ENCODE data around the gene TTC3.

TTC3 gene

DNA sequence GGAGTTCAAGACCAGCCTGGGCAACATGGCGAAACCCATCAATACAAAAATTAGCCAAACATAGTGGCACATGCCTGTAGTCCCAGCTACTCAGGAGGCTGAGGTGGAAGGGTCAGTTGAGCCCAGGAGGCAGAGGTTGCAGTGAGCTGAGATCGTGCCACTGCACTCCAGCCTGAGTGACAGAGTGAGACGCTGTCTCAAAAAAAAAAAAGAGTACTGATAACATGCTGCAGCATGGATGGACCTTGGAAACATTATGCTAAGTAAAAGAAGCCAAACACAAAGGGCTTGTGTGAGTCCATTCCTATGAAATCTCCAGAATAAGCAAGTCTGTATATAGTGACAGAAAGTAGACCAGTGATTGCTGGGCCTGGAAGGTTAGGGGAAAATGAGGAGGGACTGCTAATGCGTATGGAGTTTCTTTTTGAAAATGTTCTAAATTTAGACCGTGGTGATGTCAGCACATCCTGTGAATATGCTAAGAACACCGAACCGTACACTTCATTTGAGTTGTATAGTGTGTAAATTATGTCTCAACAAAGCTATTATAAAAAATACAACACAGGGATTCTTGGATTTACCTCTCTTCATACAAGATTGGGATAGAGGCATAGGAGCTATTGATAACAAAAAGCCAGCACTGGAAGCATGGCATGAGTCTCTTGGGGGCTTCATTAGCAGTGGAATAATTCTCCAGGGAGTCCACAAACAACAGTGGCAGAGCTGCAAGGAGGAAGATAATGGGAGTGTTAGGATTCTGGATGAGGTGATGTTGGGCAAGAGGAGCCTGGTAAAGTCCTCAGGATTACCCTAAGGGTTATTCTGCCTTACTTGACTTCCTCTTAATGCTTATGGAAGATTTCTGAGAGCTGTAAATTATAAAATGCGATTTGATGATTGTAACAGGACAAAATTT is 73.5 kb downstream of the TTC3 start:
- no peak for DNase-seq (ENCODE audit: low read depth in 3 of 3)

DNA sequence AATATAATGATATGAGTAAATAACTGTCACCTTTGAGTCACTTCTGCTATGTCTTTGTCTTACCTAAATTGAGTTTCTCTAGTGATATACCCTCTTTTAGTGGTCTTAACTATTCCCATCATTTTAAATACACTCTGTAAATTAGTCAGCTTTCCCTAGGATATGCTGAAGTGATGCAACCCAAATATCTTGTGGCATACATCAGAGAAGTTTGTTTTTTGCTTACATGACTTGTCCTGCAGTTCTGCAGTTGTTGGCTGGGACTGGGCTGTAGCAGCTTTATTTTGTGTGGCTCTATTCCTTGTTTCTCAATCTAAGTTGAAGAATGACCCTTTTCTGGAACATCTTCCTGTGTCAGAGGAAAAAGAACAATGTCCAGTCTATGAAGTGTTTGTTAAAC is 76.4 kb downstream of the TTC3 start:
- DNase-seq (ENCODE audit: low read depth in 3 of 3): no peak

DNA sequence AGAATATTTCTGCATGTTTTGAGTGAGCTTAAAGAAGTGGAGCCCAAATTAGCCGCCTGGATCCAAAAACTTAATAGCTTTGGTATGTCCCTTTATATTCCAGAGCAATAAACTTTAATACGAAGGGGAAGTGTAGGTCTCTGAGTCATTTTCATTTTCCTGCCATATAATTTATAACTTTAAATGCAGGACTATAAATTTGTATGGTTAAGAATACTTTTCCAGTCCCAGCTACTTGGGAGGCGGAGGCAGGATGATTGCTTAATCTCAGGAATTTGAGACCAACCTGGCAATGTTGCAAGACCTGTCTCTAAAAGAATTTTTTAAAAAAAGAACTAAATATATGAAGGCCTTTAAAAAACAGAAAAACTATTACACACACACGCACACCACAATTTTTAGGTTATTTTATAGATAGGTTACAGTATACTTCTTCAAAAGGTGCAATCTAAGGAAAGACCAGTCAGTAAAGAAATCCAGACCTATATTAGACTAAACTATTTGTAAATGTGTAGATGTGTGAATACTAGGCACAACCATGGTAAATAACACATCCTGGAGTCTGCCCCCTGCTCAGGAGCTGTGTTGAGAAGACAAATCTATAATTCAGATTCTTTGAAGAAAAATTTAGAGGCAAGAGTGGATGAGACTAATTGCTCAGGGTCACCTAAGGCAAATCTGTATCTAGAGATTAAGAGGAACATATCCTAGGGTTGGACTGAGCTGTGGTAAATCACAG is 80.3 kb downstream of the TTC3 start:
- DNase-seq (ENCODE audit: low read depth in 3 of 3): no peak

DNA sequence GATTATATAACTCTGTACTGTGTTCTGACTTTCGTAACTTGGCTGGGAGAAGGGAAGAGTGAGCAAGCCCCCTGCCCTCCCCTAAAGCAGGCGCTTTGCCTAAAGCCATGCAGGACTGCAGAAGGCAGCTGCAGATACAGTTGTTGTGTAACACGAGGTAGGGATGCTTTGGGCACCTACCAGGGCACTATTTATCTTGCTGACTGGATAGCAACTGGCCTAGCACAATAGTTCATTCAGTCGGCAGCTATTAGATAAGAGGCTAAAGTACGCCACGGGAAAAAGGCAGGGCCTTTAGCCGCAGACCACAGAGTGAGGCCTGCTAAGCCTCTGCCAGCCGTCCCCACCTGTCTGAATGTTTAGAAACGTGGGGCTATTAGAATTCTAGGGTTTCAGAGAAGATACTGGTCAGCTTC is 80.9 kb downstream of the TTC3 start:
- DNase-seq (ENCODE audit: low read depth in 3 of 3): no peak

DNA sequence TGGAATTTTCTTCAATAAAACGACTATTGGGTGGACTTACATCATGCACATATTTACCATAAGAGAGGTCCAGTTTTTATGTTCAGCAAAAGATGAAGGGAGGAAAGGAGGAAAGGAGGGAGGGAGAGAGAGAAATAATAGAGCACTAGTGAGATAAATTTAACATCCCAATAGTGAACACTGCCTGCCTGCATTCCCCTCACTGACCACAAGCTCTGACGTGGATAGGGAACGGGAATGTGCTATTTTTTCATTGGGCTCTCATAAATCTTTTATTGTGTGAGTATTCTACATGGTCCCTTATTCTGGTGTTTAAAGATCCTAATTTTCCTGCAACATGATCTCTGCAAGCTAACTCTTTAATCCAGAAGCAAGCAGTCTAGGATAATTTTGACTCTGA is 82.1 kb downstream of the TTC3 start:
- no peak for DNase-seq (ENCODE audit: low read depth in 3 of 3)

DNA sequence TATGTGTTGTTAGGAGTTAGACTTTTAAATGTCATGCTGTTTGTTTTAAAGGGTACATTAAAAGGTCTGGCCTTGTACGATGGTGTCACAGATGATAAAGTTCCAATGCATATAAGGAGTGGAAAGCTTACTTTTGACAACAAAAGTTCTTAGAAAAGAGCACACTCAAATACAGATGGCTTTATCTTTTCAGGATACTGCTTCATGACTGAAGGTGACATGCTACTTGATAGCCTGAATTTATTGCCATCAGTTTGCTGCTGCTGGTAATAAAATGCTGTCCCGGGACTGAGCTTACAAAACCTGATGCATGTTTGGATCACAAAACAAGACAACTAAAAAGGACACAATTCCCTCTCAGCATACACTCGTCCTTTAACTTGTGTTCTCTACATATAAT is 84.9 kb downstream of the TTC3 start:
- DNase-seq (ENCODE audit: low read depth in 3 of 3): no peak

DNA sequence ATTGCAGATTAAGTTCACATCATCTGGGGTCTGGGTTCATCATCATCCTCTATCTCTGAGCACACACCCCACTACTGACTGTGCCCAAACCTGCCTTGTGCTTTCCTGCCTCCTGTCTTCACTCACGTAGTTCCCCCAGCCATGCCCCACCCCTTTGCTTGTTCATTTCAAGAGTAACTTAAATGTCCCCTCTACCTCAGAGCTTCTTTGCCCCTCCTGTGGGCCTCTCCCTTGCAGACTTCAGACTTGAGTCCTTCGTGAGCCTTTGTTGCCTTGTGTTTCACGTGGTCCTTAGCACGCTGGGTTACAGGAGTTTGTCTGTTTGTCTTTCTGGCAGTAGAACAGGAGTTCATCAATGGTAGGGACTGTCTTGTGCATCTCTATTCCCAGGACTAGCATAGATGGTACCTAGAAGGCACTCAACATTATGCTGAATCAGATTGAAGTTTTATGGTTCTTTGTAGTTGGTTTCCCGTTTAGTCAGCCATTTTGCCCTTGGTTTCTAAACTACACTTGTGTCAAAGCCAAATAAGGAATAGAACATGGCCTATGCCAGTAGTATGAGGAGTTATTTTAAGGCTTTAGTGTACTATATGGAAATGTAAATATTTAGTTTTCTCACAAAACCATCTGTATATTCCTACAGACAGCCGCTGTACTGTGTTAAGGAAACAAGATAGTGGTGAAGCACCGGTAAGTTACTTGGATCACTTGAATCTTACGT is 86.2 kb downstream of the TTC3 start:
- DNase-seq (ENCODE audit: low read depth in 3 of 3): no peak

DNA sequence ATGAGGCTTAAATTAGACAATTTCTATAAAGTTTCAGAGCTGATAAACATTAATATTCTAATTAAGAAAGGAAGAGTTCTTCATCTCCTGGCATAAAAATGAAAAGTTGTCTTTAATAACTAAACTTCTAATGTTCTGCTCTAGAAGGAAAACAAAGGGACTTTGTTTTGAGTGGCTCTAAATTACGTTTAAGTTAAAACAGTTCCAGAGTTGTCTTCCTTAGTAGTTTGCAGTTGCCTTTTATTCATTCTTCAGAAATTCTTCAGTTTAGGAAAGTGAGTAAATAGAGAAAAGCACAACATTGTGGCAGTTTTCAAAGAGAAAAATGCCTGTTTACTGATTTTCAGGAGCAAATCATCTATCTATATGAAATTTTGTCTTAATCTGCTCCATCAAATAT is 86.9 kb downstream of the TTC3 start:
- no peak for DNase-seq (ENCODE audit: low read depth in 3 of 3)

DNA sequence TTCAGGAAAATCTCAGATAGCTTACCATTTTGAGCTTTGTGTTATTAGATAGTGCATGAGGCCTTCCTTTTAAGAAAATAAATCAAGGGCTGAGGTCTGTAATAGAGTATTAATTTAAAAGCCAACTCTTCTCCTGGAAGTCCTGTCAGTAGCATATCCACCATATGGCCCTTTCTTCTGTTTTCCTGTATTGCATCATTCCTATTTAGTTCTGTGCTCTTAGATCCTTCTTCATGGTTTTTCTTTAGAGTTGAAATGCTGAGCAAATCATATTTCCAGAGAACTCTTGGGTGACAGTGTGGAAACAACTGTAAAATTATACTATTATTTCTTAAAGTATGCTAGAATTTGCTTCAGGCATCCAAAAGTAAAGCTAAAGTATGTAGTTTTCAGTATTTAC is 91.7 kb downstream of the TTC3 start:
- DNase-seq (ENCODE audit: low read depth in 3 of 3): no peak

DNA sequence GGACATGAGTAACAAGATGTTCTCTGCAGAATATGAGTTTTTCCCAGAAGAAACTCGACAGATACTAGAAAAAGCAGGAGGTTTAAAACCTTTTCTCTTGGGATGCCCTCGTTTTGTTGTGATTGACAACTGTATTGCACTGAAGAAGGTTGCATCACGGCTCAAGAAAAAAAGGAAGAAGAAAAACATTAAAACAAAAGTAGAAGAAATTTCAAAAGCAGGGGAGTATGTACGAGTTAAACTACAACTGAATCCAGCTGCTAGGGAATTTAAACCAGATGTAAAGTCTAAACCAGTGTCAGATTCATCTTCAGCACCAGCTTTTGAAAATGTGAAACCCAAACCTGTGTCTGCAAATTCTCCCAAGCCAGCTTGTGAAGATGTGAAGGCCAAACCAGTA is 92.5 kb downstream of the TTC3 start:
- DNase-seq (ENCODE audit: low read depth in 3 of 3): no peak

DNA sequence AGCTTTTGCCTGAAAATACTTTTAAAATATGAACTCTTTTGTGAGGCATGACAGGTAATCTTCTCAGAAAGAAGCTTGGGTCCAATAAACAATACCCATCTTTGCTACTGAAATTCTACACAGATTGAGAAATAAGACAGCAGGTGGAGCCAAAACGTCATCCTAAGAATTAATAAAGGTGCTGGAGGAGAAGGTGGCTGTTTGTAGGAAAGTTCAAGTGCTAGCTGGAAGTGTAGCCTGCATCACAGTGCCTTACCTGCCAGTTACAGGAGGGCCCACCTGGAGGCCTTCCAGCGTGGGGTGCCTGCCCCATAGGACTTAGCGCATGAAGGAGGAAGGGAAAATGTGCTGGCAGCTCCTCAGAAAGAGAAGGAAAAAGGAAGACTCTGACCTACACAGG is 93.7 kb downstream of the TTC3 start:
- DNase-seq (ENCODE audit: low read depth in 3 of 3): no peak

DNA sequence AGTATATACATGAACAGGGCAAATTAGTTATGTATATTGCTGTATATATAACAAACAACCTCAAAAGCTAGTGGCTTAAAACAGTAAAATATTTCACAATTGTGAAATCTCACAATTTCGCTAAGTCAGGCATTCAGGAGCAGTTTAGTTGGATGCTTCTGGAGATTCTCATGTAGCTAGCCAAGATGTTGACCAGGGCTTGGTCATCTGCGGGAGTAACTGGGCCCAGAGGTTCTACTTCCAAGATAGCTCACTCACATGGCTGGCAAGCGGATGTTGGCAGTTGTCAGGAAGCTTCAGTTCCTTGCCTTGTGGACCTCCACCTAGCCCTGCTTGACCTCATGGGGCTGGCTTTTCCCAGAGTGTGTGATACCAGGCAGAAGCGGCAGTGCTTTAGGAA is 95.6 kb downstream of the TTC3 start:
- no peak for DNase-seq (ENCODE audit: low read depth in 3 of 3)

DNA sequence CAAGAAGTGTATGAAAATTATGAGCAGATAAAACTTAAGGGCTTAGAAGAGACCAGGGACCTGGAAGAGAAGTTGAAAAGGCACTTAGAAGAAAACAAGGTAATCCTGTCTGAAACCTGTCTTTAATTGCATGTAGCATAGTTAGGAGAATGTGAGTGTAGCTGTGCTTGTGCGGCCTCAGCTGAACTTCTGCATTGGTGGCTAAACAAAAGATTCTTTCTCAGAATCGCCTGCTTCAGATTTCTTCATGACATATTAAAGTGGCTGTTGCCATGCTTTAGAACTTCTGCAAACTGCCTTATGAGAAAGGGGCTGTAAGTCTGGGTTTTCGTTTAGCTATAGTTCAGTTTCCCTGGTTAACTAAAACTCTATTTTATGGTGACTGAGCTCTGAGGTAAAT is 99.6 kb downstream of the TTC3 start:
- DNase-seq (ENCODE audit: low read depth in 3 of 3): no peak

DNA sequence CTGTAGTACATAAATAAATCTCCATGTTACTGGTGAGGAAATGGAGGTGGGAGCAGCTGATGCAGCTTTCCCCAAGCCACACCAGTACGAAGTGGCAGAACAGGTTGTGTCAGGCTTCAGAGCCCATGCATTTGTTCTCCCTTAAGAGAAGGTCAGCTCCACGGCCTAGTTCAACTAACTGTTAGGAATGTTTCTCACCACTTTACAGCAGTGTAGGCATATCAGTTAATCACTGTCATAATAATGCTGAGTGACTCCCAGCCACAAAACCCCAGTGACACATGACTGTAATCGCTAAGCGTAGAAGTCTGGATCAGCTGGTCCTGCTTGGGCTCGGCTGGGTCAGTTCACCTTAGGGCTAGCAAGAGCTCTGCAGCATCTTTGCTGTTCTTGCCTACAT is 103.7 kb downstream of the TTC3 start:
- no peak for DNase-seq (ENCODE audit: low read depth in 3 of 3)

DNA sequence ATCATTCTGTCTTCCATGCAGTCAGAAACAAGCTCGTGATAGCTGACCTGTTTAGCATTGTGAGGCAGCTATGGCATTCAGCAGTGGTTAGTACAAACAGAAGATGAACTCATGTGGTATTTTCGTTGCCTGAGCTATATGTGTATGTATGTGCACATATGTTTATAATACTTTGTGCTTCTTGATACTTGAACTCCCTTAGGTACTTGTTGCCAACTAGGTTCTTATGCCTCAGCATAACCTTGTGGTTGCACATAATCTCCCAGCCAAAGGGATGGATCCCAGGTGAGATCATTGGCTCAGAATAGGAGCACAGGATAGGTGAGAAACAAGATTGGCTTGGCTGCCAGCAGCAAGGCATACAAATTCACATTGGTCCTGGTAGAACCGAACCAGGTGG is 108.0 kb downstream of the TTC3 start:
- no peak for DNase-seq (ENCODE audit: low read depth in 3 of 3)

DNA sequence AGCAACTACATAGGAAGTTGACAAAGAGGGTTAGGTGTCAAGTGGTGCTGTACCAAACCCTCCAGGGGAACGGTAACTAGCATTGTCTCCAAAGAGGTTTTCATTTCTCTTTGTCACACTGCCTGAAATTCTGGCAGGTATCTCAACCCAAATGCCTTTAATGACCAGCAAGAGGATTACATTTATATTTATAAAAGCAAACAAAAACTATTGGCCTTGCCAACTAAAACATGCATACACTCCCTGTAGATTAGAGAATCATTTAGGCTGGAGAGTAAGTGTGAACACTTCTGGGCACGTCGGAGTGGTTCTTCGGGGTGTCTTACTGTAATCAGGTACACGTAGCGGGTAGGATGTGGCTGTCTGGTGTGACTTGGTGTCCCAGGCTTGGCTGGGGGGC is 109.2 kb downstream of the TTC3 start:
- no peak for DNase-seq (ENCODE audit: low read depth in 3 of 3)

DNA sequence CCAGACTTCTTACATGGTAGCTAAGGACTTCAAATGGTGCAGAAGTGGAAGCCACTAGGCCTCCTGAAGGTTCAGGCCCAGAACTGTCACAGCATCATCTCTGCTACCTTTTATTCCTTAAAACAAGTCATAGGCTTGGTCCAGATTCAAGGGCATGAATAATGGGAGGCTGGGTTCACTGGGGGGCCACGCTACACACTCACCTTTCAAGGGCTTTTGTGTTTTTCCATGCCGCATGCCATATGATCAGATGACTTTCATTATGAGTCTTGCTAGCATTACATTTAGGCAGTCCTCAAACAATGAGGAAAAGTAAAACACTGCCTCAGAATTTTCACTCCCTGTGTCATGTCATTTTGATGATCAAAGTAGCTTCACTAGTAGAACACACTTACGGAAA is 110.7 kb downstream of the TTC3 start:
- DNase-seq (ENCODE audit: low read depth in 3 of 3): no peak

DNA sequence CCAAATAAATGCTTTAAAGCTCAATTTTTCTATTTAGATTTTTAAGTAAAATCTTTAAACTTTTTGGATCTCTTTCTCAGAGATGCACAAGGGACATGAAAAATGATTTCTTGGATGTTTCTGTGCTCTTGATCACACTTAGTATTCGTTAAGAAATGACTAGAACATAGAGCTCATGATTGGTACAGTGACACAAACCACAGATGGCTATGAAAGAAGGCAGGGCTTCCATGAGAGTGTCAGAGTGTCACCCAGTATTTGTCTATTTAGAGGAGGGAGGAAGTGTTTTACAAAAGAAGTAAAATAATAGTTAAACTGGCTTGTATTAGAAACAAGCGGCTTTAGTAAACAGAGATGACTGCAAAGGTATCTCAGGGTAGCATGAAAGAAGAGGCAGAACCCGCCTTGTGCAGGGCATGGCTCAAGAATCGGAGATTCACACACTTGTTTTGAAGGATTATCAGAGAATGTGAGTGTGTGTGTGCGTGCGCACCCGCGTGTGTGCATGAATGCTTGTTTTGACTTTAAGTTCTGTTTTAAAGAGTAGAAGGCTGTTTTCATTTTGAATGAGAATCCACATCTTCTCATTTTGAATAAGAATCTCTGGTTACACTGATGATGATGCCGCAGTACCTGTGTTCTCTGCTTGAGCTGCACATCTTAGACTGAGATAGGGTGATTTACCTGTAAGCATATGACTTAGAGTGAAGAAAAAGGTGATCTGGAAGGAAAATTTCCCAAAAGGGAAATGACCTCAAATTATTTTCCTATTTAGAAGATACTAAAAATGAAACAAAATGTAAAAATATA is 111.9 kb downstream of the TTC3 start:
- DNase-seq (ENCODE audit: low read depth in 3 of 3): no peak

DNA sequence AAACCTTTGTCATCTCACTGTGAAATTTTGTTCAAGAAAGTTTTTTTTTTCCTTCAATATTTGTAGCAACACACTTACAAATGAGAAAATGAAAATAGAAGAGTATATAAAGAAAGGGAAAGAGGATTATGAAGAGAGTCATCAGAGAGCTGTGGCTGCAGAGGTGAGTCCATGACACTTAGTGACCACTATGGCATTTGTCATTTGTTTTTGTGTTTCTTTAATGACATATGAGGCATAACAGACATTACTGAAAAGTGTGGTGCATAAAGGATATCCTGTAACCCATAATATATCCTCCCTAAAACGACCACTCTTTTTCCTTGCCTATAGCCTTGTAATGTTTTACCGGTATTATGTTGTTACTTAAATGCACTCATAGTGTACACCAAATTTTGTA is 113.9 kb downstream of the TTC3 start:
- DNase-seq (ENCODE audit: low read depth in 3 of 3): no peak

DNA sequence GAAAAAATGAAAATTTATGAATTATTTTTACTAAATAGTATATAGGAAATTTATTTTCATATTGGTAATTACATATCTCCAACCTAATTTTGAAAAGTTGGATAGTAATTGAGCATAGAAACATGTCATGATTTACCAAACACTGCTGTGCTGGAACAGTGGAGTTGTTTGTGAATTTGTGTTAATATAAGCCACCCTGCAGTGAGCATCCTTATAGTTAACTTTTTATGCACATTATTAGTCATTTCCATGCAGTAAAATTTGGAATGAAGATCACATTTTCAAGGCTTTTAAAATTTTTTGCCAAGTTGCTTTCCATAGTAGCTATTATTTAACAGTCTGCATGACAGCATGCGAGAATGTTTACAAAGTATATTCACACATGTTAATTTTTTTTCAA is 115.8 kb downstream of the TTC3 start:
- no peak for DNase-seq (ENCODE audit: low read depth in 3 of 3)

DNA sequence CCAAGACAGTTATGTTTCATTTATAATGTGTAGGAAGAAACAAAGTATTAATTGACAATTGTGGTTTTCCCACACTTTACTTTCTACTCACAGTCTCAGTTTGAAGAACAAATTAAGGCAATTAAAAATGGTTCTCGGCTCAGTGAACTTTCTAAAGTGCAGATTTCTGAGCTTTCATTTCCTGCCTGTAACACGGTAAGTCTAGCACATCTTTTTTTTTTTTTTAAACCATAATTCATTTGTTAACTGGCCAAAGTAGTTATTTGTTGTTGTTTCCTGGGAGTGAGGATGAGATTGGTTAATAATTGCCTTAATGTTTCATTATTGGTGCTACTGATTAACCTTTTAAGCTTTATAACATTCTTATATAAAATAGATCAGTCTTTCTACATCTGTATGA is 119.0 kb downstream of the TTC3 start:
- no peak for DNase-seq (ENCODE audit: low read depth in 3 of 3)

DNA sequence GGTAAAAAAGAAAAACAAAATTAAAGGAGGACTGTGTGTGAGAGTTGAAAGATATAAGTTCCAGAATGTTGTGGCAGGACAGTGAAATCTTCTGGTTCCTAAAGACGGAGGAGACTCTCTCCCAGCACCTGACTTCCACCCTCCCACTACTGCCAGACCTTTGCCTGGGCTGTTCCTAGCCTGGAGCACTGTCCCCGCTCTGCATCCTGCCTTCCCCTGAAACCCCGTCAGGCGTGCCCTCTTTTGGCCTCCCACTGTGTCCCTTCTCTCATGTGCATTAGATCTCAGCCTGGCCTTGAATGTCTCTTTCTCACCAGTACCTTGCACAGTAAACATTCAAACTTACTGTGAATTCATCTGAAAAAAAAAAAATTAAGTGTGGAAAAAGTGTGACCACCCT is 120.0 kb downstream of the TTC3 start:
- DNase-seq (ENCODE audit: low read depth in 3 of 3): no peak
